GM18517 (cell line): ENCODE data around the gene ZNF407.

Source experiments
- ATAC-seq: cut with Tn5 transposase; IDR thresholded peaks from one replicate; pipeline ENCODE4 v1.9.1; 2021; ENCODE audit warnings: mild to moderate bottlenecking, moderate library complexity; ENCODE audit not compliant: unreplicated experiment

ZNF407 gene

DNA sequence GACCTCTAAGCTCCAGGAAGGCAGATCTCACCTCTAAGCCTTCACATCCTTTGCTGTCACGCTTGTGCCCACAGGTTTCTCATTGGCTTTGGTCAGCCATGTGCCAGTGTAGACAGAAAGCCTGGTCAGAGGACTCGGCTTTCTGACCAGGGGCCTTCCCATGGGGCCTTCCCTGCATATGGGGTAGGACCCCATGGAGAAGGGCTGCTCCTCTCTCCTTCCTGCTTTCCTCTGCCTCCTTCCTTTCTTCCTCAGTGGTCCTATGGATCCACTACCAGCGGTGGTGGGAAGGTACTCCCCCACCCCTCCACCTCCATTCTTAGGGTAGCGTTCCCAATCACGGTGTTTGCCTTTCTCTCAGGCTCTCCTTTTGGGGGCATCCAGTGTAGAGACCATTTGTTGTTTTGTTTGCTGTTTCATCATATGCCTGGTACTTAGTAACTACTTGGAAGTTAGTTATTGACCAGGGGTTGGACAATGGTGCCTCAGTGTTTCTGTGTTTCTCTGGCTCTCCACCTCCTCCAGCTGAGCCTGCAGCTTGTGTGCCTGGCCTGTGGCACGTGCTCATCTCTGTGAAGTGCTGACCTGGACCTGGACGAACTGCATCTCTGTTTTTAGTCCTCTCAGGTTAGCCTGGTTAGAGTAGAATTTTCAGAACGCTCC lies 71.6 kb downstream of the ZNF407 start:
- no peak for ATAC-seq

DNA sequence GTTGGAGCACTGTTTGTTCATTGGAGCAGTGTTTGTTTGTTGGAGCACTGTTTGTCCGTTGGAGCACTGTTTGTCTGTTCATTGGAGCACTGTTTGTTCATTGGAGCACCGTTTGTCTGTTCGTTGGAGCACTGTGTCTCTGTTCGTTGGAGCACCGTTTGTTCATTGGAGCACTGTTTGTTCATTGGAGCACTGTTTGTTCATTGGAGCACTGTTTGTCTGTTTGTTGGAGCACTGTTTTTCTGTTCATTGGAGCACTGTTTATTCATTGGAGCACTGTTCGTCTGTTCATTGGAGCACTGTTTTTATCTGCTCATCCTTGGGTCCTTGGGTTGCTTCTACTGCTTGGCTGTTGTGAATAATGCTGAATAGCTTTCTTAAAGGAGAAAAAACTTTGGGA lies 74.7 kb downstream of the ZNF407 start:
- ATAC-seq = no peak

- no peak for ATAC-seq
Measured at GRCh38 chr18:74674487-74674886, 76.8 kb downstream of the ZNF407 start.

DNA sequence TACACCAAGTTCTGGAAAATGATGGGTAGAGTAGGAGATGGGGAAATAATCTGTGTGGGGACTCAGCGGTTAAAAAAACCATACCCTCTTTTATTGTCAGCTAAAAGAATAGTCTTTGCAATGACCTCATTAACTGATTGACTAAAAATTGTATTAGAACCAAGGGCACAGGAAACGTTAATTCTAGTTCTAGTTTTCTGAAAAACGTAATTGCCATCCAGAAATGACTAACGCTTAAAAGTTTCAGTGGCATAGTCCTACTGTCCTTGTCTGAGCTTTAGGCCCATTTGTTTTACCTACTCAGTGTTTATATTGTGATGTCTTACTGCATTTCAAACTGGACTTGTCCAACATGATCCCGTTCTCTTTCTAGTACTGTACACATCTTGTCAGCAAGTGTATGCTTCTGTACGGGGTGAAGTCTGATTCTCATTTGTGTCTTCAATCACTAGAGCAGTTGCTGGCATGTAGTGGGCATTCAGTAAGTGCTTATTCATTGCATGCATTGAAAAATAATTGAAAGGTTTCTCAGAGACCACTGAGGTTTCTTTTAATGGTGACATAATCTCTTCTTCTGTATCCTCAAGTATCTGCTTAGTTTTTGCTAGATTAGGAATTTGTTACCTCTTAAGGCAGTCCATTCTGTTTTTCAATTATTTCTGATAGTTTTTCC lies 81.5 kb downstream of the ZNF407 start:
- ATAC-seq = no peak

DNA sequence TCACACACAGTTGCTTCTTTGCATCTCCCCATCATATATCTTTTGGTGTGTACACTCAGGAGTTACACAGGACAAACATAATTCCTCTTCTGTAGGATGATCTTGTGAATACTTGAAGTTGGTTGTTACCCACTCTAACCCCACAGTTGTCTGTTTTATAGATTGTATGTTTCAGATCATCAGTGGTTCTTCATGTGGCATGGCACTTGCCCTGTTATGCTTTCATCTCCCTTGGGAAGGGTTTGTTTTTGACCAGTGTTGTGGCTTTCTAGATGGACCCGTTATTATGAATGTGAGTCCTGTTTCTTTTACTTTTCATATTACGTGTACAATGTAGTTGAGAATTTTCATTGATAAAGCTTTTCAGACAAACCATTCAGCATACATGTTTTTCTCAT lies 82.0 kb downstream of the ZNF407 start:
- ATAC-seq = no peak

GRCh38 chr18:74682141-74682990 lies 84.7 kb downstream of the ZNF407 start:
- ATAC-seq = no peak

- ATAC-seq = no peak
Measured at GRCh38 chr18:74682991-74683297, 85.3 kb downstream of the ZNF407 start.

GRCh38 chr18:74683573-74683972 lies 85.9 kb downstream of the ZNF407 start:
- no peak for ATAC-seq

GRCh38 chr18:74689251-74689650 lies 91.6 kb downstream of the ZNF407 start:
- no peak for ATAC-seq

GRCh38 chr18:74692367-74693013 lies 94.8 kb downstream of the ZNF407 start:
- no peak for ATAC-seq

- ATAC-seq = no peak
Measured at GRCh38 chr18:74694436-74694835, 96.8 kb downstream of the ZNF407 start.

- ATAC-seq = no peak
Measured at GRCh38 chr18:74695170-74695569, 97.5 kb downstream of the ZNF407 start.

- no peak for ATAC-seq
Measured at GRCh38 chr18:74698881-74699280, 101.2 kb downstream of the ZNF407 start.

- no peak for ATAC-seq
Measured at GRCh38 chr18:74699455-74699854, 101.8 kb downstream of the ZNF407 start.

DNA sequence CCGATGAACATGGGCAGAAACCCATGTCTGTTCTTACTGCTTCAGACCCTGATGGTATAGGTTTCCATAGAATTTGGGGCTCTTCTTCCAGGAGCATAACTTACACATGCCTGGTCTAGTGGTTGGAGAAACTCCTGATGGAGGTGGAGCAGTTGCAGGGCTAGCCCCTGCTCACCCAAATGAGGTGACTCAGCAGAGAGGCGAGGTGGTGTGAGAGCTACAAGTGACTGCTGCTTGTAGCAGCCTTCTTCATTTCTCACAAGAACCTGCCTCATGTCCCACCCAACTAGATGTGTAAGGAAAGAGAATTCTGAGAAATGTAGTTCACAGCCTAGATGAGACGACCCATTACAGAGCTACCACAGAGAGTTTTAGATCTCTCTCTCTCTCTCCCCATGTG lies 105.3 kb downstream of the ZNF407 start:
- no peak for ATAC-seq

GRCh38 chr18:74708169-74708568 lies 110.5 kb downstream of the ZNF407 start:
- no peak for ATAC-seq

DNA sequence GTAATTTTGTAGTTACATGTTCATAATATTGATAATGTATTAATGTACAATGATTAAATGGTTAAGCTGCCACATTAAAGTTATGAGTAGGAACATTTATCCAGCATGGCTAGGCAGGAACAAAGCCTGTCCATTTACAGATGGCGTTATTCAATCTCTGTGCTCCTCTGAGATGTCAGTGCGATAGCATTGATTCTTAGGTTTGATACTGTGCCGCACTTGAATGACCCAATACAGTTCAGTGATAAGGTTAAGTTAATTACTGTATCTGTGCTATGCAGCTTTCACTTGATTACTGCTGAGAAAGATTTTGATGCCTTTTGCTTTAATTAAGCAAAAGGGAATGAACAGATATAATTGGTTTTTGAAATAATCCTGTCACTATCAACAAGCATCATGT lies 111.8 kb downstream of the ZNF407 start:
- no peak for ATAC-seq

DNA sequence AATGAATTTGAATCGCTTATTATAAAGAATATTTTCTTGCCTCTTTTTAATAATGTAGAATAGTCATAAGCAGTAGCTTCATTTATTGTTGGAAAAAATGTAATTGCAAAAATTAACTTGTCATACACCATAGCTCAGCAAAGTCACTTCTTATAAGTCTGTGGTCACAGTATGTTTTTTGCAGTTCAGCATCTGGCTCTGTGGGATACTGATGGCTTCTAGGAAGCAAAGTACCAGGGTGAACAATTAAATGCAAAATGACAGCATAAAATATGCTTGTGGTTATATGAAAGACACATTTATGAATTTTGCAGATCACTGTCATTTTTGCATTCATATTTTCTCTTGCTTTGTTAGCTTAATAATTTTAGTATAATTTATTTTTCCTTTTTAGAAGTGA lies 116.5 kb downstream of the ZNF407 start:
- ATAC-seq = no peak

DNA sequence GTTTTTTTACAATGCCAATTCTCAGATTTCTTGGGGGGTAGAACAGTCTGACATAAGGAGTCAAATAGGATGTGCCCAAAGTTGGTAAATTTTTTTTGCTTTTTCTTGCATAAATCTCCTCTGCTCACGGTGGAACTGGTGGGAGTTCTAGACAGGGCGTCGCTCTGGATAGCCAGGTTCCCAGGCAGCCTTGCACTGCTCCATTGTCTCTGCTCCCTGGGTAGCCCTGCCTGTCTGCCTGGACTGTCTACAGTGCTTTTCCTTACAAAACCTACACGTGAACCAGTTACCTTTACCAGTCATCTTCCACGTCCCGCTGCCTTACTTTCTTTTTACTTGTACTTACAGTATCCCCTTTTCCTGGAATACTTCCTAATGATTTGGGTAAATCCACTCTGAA lies 117.1 kb downstream of the ZNF407 start:
- ATAC-seq = no peak

DNA sequence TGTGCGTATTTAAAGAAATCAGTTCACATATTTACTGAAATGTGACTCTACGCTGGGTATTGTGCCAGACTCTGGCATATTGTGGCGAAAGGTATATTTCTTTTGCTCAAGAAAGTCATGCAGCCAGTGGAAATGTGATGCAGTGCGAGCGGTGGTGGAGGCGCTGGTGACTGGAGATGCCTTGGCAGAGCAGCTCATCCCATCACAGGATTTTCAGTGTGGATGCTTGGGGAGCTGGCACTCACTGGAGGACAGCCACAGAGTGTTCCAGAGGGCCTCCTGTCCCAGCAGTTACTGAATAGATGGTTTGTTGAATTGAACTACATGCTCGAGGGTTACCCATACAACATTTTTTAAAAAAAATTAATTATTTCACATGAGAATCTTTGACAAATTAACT lies 117.6 kb downstream of the ZNF407 start:
- no peak for ATAC-seq

- no peak for ATAC-seq
Measured at GRCh38 chr18:74715865-74716712, 118.4 kb downstream of the ZNF407 start.
